Ishikawa (cell line): Measurements from ENCODE around the gene ASPSCR1.
A peak's percentile ranks its signal among the peaks of the same experiment; 100 is the strongest.

Experiments
- CEBPB ChIP-seq: IDR thresholded peaks from 2 replicates; pipeline ENCODE4 v1.6.1; 2012
- CREB1 ChIP-seq: IDR thresholded peaks from 2 replicates; pipeline ENCODE4 v1.6.1; 2012; ENCODE audit warnings: low read depth
- EGR1 ChIP-seq: IDR thresholded peaks from 2 replicates; pipeline ENCODE4 v1.6.1; 2012
- EP300 ChIP-seq: IDR thresholded peaks from 2 replicates; pipeline ENCODE4 v1.6.1; 2012; ENCODE audit warnings: borderline replicate concordance
- FOXM1 ChIP-seq: IDR thresholded peaks from 2 replicates; pipeline ENCODE4 v1.6.1; 2012; ENCODE audit warnings: low read depth, borderline replicate concordance
- MAX ChIP-seq: IDR thresholded peaks from 2 replicates; pipeline ENCODE4 v1.6.1; 2012
- NFIC ChIP-seq: IDR thresholded peaks from 2 replicates; pipeline ENCODE4 v1.6.1; 2012
- RAD21 ChIP-seq: IDR thresholded peaks from 2 replicates; pipeline ENCODE4 v1.6.1; 2012; ENCODE audit warnings: low read depth
- REST ChIP-seq: IDR thresholded peaks from 2 replicates; pipeline ENCODE4 v1.6.1; 2012; ENCODE audit warnings: low read depth, mild to moderate bottlenecking
- TAF1 ChIP-seq: IDR thresholded peaks from 2 replicates; pipeline ENCODE4 v1.6.1; 2012; ENCODE audit warnings: low read depth, mild to moderate bottlenecking
- TCF12 ChIP-seq: IDR thresholded peaks from 2 replicates; pipeline ENCODE4 v1.6.1; 2012; ENCODE audit warnings: low read depth
- TEAD4 ChIP-seq: IDR thresholded peaks from 2 replicates; pipeline ENCODE4 v1.6.1; 2012
- USF1 ChIP-seq: IDR thresholded peaks from 2 replicates; pipeline ENCODE4 v1.6.1; 2012
- YY1 ChIP-seq: IDR thresholded peaks from 2 replicates; pipeline ENCODE4 v1.6.1; 2012; ENCODE audit warnings: low read depth
- ZBTB7A ChIP-seq: IDR thresholded peaks from 2 replicates; pipeline ENCODE4 v1.6.1; 2012; ENCODE audit warnings: low read depth

Gene ASPSCR1

GRCh38 chr17:81929253-81930141 is 47.9 kb upstream of the ASPSCR1 start:
- no peak for TF ChIP-seq FOXM1
- no peak for TF ChIP-seq MAX
- TF ChIP-seq CEBPB: no peak
- TF ChIP-seq TEAD4: no peak
- no peak for TF ChIP-seq NFIC
- TF ChIP-seq EGR1: no peak
- TF ChIP-seq TAF1: no peak
- no peak for TF ChIP-seq REST
- no peak for TF ChIP-seq ZBTB7A
- no peak for TF ChIP-seq EP300
- TF ChIP-seq YY1: no peak
- TF ChIP-seq USF1: no peak

- TF ChIP-seq NFIC: no peak
- TF ChIP-seq YY1: no peak
- 0 out of 2 replicates have a peak, but pooled peaks have one; percentile 19 for TF ChIP-seq MAX
- peak; percentile 97 for TF ChIP-seq REST
- peak; percentile 9; the same call in 1 of the 2 replicates for TF ChIP-seq RAD21
- TF ChIP-seq ZBTB7A: 0 out of 2 replicates have a peak, but pooled peaks have one; percentile 64
These were observed 47.0 kb upstream of the ASPSCR1 start for GRCh38 chr17:81930142-81931125.

- no peak for TF ChIP-seq CEBPB
These were observed 46.3 kb upstream of the ASPSCR1 start for GRCh38 chr17:81931189-81931556.

- TF ChIP-seq MAX (no peak), CEBPB (no peak), NFIC (no peak), RAD21 (no peak), FOXM1 (no peak), YY1 (no peak), EGR1 (no peak), EP300 (no peak), TAF1 (no peak), TEAD4 (no peak), CREB1 (no peak), ZBTB7A (no peak), TCF12 (no peak), REST (no peak), USF1 (no peak)
These were observed 45.7 kb upstream of the ASPSCR1 start for GRCh38 chr17:81931557-81932332.
